B cell (primary cell): Measurements from ENCODE around the gene ADGRD2. TPM values are rescaled to one million over a fixed set of nuclear protein-coding genes. Genes with fewer than 3 reads are reported as not detected.

Source experiments
- ATAC-seq: fragments of 200-7000 bp; cut with Tn5 transposase; one replicate; pipeline ENCODE4 v1.10.0; 2021; ENCODE audit warnings: low read depth, mild to moderate bottlenecking, moderate number of reproducible peaks, moderate library complexity
- CTCF ChIA-PET: fragments of 350-600 bp; sonication (Branson Sonifier 250); formaldehyde crosslinking; loops from one replicate; lab custom pipeline; 2021; ENCODE audit warnings: antibody characterized with exemption, inconsistent platforms; lab: Charles Lee
- POLR2A ChIA-PET: fragments of 350-600 bp; sonication (Branson Sonifier 250); formaldehyde crosslinking; loops from one replicate; lab custom pipeline; 2021; ENCODE audit warnings: antibody characterized with exemption; lab: Charles Lee
- DNase-seq: peaks from one replicate; pipeline ENCODE4 v3.0.0; 2013
- H2AFZ ChIP-seq: 2 replicates; pipeline ENCODE4 v1.6.1; 2012; ENCODE audit warnings: mild to moderate bottlenecking, low read depth, low read length; ENCODE audit not compliant: insufficient read depth, poor library complexity, severe bottlenecking
- H3K27ac ChIP-seq, 2 donors: 1 replicate in 1 of 2; 2 replicates in 1 of 2; pipeline ENCODE4 v1.5.1; 2012 to 2013; ENCODE audit warnings: low read length in 2 of 2, mild to moderate bottlenecking in 2 of 2, moderate library complexity in 1 of 2
- H3K27me3 ChIP-seq, 4 experiments: fragments of 200-600 bp in 1 of 4; sonication (generic) in 1 of 4; replicated peaks in 1 of 4; 1 replicate in 2 of 4; 2 replicates in 2 of 4; pipeline versions ENCODE4 v1.6.1 to v1.7.0; 2013 to 2016; ENCODE audit warnings: low read length in 3 of 4, mild to moderate bottlenecking in 2 of 4, mixed read lengths in 1 of 4, moderate library complexity in 1 of 4; ENCODE audit not compliant: insufficient read depth in 4 of 4, control insufficient read depth in 3 of 4; ENCODE audit errors: control extremely low read depth in 1 of 4
- H3K36me3 ChIP-seq, 2 experiments: replicated peaks in 1 of 2; 1 replicate in 1 of 2; 2 replicates in 1 of 2; pipeline versions ENCODE4 v1.6.1 to v1.7.1; 2013; ENCODE audit warnings: low read length in 1 of 2; ENCODE audit not compliant: insufficient read depth in 2 of 2, control insufficient read depth in 1 of 2; ENCODE audit errors: control extremely low read depth in 1 of 2, extremely low read depth in 1 of 2
- H3K4me1 ChIP-seq, 2 donors: fragments of 200-600 bp in 1 of 2; sonication (generic) in 1 of 2; 1 replicate in 1 of 2; 2 replicates in 1 of 2; pipeline versions ENCODE4 v1.5.1 to v1.6.1; 2013 to 2017; ENCODE audit warnings: low read length in 2 of 2; ENCODE audit not compliant: control insufficient read depth in 2 of 2, insufficient read depth in 2 of 2
- H3K4me2 ChIP-seq: replicated peaks from 2 replicates; pipeline ENCODE3; 2012; ENCODE audit warnings: mild to moderate bottlenecking, low read depth, low read length; ENCODE audit not compliant: poor library complexity, severe bottlenecking
- H3K4me3 ChIP-seq, 5 experiments: fragments of 200-600 bp in 1 of 5; sonication (generic) in 1 of 5; 1 replicate in 3 of 5; 2 replicates in 2 of 5; pipeline versions ENCODE4 v1.5.1 to v1.7.0; 2011 to 2016; ENCODE audit warnings: low read length in 4 of 5, mild to moderate bottlenecking in 4 of 5, low read depth in 2 of 5, control low read depth in 1 of 5, moderate library complexity in 1 of 5; ENCODE audit not compliant: insufficient read depth in 1 of 5; ENCODE audit errors: control extremely low read depth in 1 of 5, extremely low read depth in 1 of 5
- H3K79me2 ChIP-seq: fragments of 200-600 bp; sonication (generic); one replicate; pipeline ENCODE4 v1.6.0; 2016; ENCODE audit warnings: low read length; ENCODE audit not compliant: control insufficient read depth, insufficient read depth
- H3K9ac ChIP-seq: fragments of 200-600 bp; sonication (generic); 2 replicates; pipeline ENCODE4 v1.6.1; 2017; ENCODE audit warnings: mild to moderate bottlenecking, low read length, moderate library complexity
- H3K9me3 ChIP-seq, 3 donors: one replicate each; pipeline versions ENCODE4 v1.6.1 to v1.7.1; 2013; ENCODE audit warnings: low read length in 2 of 3; ENCODE audit not compliant: control insufficient read depth in 2 of 3, insufficient read depth in 1 of 3; ENCODE audit errors: control extremely low read depth in 1 of 3
- H4K20me1 ChIP-seq: 2 replicates; pipeline ENCODE4 v1.6.0; 2012; ENCODE audit warnings: mild to moderate bottlenecking, low read length; ENCODE audit not compliant: insufficient read depth, control insufficient read depth, poor library complexity, severe bottlenecking
- H3K27ac Mint-ChIP-seq: one replicate; pipeline ENCODE4 v1.8.0; 2021; ENCODE audit warnings: mixed read lengths
- H3K27me3 Mint-ChIP-seq: one replicate; pipeline ENCODE4 v1.8.0; 2021; ENCODE audit warnings: mixed read lengths
- H3K4me1 Mint-ChIP-seq: one replicate; pipeline ENCODE4 v1.8.0; 2021; ENCODE audit warnings: mixed read lengths
- H3K4me3 Mint-ChIP-seq: one replicate; pipeline ENCODE4 v1.8.0; 2021; ENCODE audit warnings: mixed read lengths
- H3K9me3 Mint-ChIP-seq: one replicate; pipeline ENCODE4 v1.8.0; 2022; ENCODE audit warnings: mixed read lengths; ENCODE audit not compliant: insufficient read depth
- CTCF ChIP-seq: fragments of 200-600 bp; IDR thresholded peaks from one replicate; pipeline ENCODE4 v1.8.0; 2022; ENCODE audit warnings: antibody characterized with exemption, mild to moderate bottlenecking
- EZH2 ChIP-seq: IDR thresholded peaks from 2 replicates; pipeline ENCODE4 v1.6.1; 2012; ENCODE audit warnings: borderline replicate concordance, low read depth, mild to moderate bottlenecking, moderate library complexity, low read length; ENCODE audit not compliant: insufficient read depth, poor library complexity, severe bottlenecking
- WGBS: methylation state at CpG from one replicate; pipeline ENCODE4 v1.1.5; 2013; ENCODE audit warnings: missing lambda C conversion rate; ENCODE audit not compliant: insufficient coverage; 5-methylcytosine and 5-hydroxymethylcytosine counted together
- intact Hi-C: fragments of 100-400 bp; cut with micrococcal nuclease; formaldehyde crosslinking; loops from one replicate; pipeline ENCODE4 v1.10.0; 2022
- polyA minus RNA-seq: library from RNA; depleted of rRNA, polyadenylated mRNA; stranded (reverse); fragments of >200 nt; gene quantifications from 2 replicates; pipeline ENCODE4 v1.2.3, GENCODE V29; 2012
- polyA plus RNA-seq: library from polyadenylated mRNA; depleted of rRNA; stranded (reverse); fragments of >200 nt; gene quantifications from 2 replicates; pipeline ENCODE4 v1.2.3, GENCODE V29; 2012
- total RNA-seq, 2 donors: library from RNA; stranded (reverse); fragments of 120-200 nt in 1 of 2; gene quantifications; 1 replicate in 1 of 2; 2 replicates in 1 of 2; pipeline versions ENCODE4 v1.2.3 to v1.2.4, GENCODE V29; 2013 to 2022

The ADGRD2 gene
- not detected in 2 replicates for total RNA-seq
- not detected for total RNA-seq (2013)
- polyA plus RNA-seq: not detected in 2 replicates
- not detected in 2 replicates for polyA minus RNA-seq

DNA sequence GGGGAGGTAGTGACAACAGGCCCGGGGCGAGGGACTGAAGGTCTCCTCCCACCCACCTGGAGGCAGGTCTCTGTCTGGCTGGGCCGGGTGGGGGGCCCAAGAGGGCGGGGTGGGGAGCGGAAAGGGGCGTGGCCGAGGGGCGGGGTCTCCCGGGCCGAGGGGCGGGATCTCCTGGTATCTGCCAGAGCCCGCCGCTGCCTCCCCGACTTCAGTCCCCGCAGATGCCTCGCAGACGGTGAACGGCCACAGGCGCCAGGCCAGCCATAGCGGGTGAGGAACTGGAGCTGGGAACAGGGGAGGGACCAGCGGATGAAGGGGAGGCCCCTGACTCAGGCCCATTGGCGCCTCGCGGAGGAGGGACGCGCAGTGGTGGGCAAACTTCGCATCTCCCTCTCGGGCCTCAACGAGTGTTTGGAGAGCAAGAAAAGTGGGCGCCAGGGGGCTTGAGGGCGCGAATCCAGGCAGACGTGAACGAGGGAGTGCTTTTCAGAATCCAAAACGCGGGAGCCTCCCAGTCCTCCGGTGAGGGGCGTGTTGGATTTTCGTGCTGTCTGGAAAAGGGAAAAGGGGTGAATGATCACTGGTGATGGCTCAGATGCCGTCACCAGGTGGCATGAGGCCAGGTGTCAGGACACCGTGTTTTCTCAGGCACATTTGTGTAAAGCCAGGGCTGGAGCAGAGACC lies at the start of gene ADGRD2:
ADGRD2 (plus strand) TSS at position 211 of the 684 bp plus-strand sequence. CDS start 1,216 bp downstream, outside the sequence.
- no peak within 1 kb of the TSS for H3K27ac Mint-ChIP-seq
- H3K4me3 Mint-ChIP-seq: no peak within 1 kb of the TSS
- Histone ChIP-seq H3K4me1 (peaks cover 7 to 9% of the 10 kb centered on the region in 2 donors), H3K4me2 (peak within 1 kb of the TSS; percentile 48), H3K36me3 (no peaks in the 10 kb centered on the region), H2AFZ (peak within 1 kb of the TSS; percentile 42), H3K27ac (no peak within 1 kb of the TSS), H3K27me3 (peaks cover 0 to 50% (median 16%) of the 10 kb centered on the region in 4 experiments), H3K9me3 (peaks cover 0 to 7% (median 0%) of the 10 kb centered on the region in 3 donors), H3K79me2 (no peaks in the 10 kb centered on the region), H4K20me1 (no peaks in the 10 kb centered on the region), H3K9ac (no peak within 1 kb of the TSS), H3K4me3 (no peak within 1 kb of the TSS)
- CTCF ChIA-PET: no interaction called here
- TF ChIP-seq CTCF (no peak), EZH2 (no peak)
- intact Hi-C loops: no loop called here
- no peak for ATAC-seq
- peaks cover 2% of the 10 kb centered on the region for H3K4me1 Mint-ChIP-seq
- H3K27me3 Mint-ChIP-seq: peaks cover 44% of the 10 kb centered on the region
- DNase-seq: no peak
- WGBS: 12% methylated on average over 36 of the region's 41 CpGs
- no peaks in the 10 kb centered on the region for H3K9me3 Mint-ChIP-seq
- POLR2A ChIA-PET: no interaction called here

- H4K20me1 ChIP-seq: peaks cover 78% of the 10 kb centered on the region
- H3K27me3 Mint-ChIP-seq: no peaks in the 10 kb centered on the region
- H3K4me3 ChIP-seq: no peak overlapping the region
- 100% methylated on average over 3 of the region's 4 CpGs for WGBS
- H3K36me3 ChIP-seq: peaks cover 17 to 81% of the 10 kb centered on the region in 2 experiments
- CTCF ChIA-PET: no interaction called here
- no peak overlapping the region for H3K27ac Mint-ChIP-seq
- no peak for TF ChIP-seq EZH2
- no peak overlapping the region for H2AFZ ChIP-seq
- no peaks in the 10 kb centered on the region for H3K9me3 Mint-ChIP-seq
- ATAC-seq (no peak), DNase-seq (no peak)
- H3K27me3 ChIP-seq: no peaks in the 10 kb centered on the region
- peaks cover 2% of the 10 kb centered on the region for H3K4me1 Mint-ChIP-seq
- POLR2A ChIA-PET: no interaction called here
- H3K4me3 Mint-ChIP-seq: no peak overlapping the region
- H3K9me3 ChIP-seq: no peaks in the 10 kb centered on the region
- intact Hi-C loops: no loop called here
- H3K27ac ChIP-seq: no peak overlapping the region
- peaks cover 89% of the 10 kb centered on the region for H3K79me2 ChIP-seq
- H3K4me2 ChIP-seq: no peak overlapping the region
- no peaks in the 10 kb centered on the region for H3K4me1 ChIP-seq
- no peak overlapping the region for H3K9ac ChIP-seq
Measured at GRCh38 chr9:124403246-124403645, 47.0 kb upstream of the ADGRD2 start.
